IMR-90 (cell line): Measurements from ENCODE around the gene ITGB2. TPM values are rescaled to one million over a fixed set of nuclear protein-coding genes. Genes with fewer than 3 reads are reported as not detected.

ENCODE experiments used
- ATAC-seq: fragments of 200-7000 bp; cut with Tn5 transposase; 2 replicates; pipeline ENCODE4 v1.9.1; 2020; ENCODE audit warnings: low read depth, mild to moderate bottlenecking, moderate library complexity
- BruUV-seq: library from RNA; stranded (reverse); fragments of 400-500 nt; replicated peaks from 2 replicates; lab custom pipeline; 2021; lab: Mats Ljungman, UMichigan
- CTCF ChIA-PET: fragments of 300-600 bp; formaldehyde crosslinking; extraction: SDS; loops from one replicate; lab custom pipeline; 2021; ENCODE audit warnings: antibody characterized with exemption; lab: Yijun Ruan, JAX
- POLR2A ChIA-PET: fragments of 300-600 bp; sonication (Branson Sonifier 250); formaldehyde crosslinking; loops from one replicate; lab custom pipeline; 2022; ENCODE audit warnings: antibody characterized with exemption; ENCODE audit not compliant: unreplicated experiment; lab: Charles Lee
- DNase-seq: peaks from one replicate; pipeline ENCODE4 v3.0.0; 2013
- H2AFZ ChIP-seq: replicated peaks from 2 replicates; pipeline ENCODE3; 2013; ENCODE audit warnings: low read length, mild to moderate bottlenecking; ENCODE audit not compliant: poor library complexity
- H2AK5ac ChIP-seq: 2 replicates; pipeline ENCODE4 v1.6.1; 2013; ENCODE audit warnings: low read depth, low read length, inconsistent platforms
- H2AK9ac ChIP-seq: replicated peaks from 2 replicates; pipeline ENCODE3; 2013; ENCODE audit warnings: mild to moderate bottlenecking, low read depth, low read length, moderate library complexity; ENCODE audit not compliant: poor library complexity
- H2BK120ac ChIP-seq: 2 replicates; pipeline ENCODE4 v1.6.1; 2013; ENCODE audit warnings: low read depth, low read length, inconsistent platforms
- H2BK15ac ChIP-seq: 3 replicates; pipeline ENCODE4 v1.6.1; 2013; ENCODE audit warnings: low read depth, low read length, inconsistent platforms
- H2BK20ac ChIP-seq: 2 replicates; pipeline ENCODE4 v1.6.1; 2013; ENCODE audit warnings: low read depth, mild to moderate bottlenecking, inconsistent platforms, low read length, moderate library complexity
- H2BK5ac ChIP-seq: 2 replicates; pipeline ENCODE4 v1.6.1; 2013; ENCODE audit warnings: mild to moderate bottlenecking, low read depth, low read length, inconsistent platforms; ENCODE audit not compliant: poor library complexity, severe bottlenecking
- H3K14ac ChIP-seq: replicated peaks from 2 replicates; pipeline ENCODE4 v1.6.1; 2013; ENCODE audit warnings: low read depth, low read length, inconsistent platforms
- H3K18ac ChIP-seq: 2 replicates; pipeline ENCODE4 v1.6.1; 2013; ENCODE audit warnings: low read depth, low read length, control low read depth
- H3K23ac ChIP-seq: 2 replicates; pipeline ENCODE4 v1.6.1; 2013; ENCODE audit warnings: low read depth, low read length, inconsistent platforms
- H3K27ac ChIP-seq: 2 replicates; pipeline ENCODE4 v1.5.1; 2013; ENCODE audit warnings: mild to moderate bottlenecking, control low read depth, low read length; ENCODE audit not compliant: insufficient read depth
- H3K27me3 ChIP-seq: 2 replicates; pipeline ENCODE4 v1.6.1; 2013; ENCODE audit warnings: low read length; ENCODE audit not compliant: control insufficient read depth, insufficient read depth
- H3K36me3 ChIP-seq: 2 replicates; pipeline ENCODE4 v1.6.1; 2013; ENCODE audit warnings: low read length, mixed read lengths; ENCODE audit not compliant: control insufficient read depth, insufficient read depth
- H3K4ac ChIP-seq: 2 replicates; pipeline ENCODE4 v1.6.1; 2013; ENCODE audit warnings: low read depth, low read length, inconsistent platforms
- H3K4me1 ChIP-seq: 2 replicates; pipeline ENCODE4 v1.6.1; 2013; ENCODE audit warnings: low read length, mixed read lengths; ENCODE audit not compliant: control insufficient read depth, insufficient read depth
- H3K4me2 ChIP-seq: 2 replicates; pipeline ENCODE4 v1.6.1; 2013; ENCODE audit warnings: low read depth, mild to moderate bottlenecking, control low read depth, low read length, moderate library complexity
- H3K4me3 ChIP-seq: 2 replicates; pipeline ENCODE4 v1.5.1; 2013; ENCODE audit warnings: low read depth, mild to moderate bottlenecking, control low read depth, low read length, moderate library complexity; ENCODE audit not compliant: insufficient read depth
- H3K56ac ChIP-seq: 2 replicates; pipeline ENCODE4 v1.6.1; 2013; ENCODE audit warnings: low read length, inconsistent platforms; ENCODE audit not compliant: insufficient read depth; ENCODE audit errors: extremely low read depth
- H3K79me1 ChIP-seq, 2 experiments: 2 replicates each; pipeline ENCODE4 v1.6.1; 2013; ENCODE audit warnings: low read length in 2 of 2, inconsistent platforms in 1 of 2, low read depth in 1 of 2
- H3K9ac ChIP-seq: 2 replicates; pipeline ENCODE4 v1.6.1; 2013; ENCODE audit warnings: low read depth, low read length, control low read depth
- H3K9me1 ChIP-seq: 2 replicates; pipeline ENCODE4 v1.6.1; 2013; ENCODE audit warnings: low read length, inconsistent platforms; ENCODE audit not compliant: insufficient read depth
- H3K9me3 ChIP-seq: 2 replicates; pipeline ENCODE4 v1.6.1; 2013; ENCODE audit warnings: low read length; ENCODE audit not compliant: control insufficient read depth, insufficient read depth
- H4K20me1 ChIP-seq: 2 replicates; pipeline ENCODE4 v1.6.1; 2013; ENCODE audit warnings: low read length, inconsistent platforms; ENCODE audit not compliant: insufficient read depth
- H4K5ac ChIP-seq: 2 replicates; pipeline ENCODE4 v1.6.1; 2013; ENCODE audit warnings: mild to moderate bottlenecking, low read depth, low read length, control low read depth
- H4K8ac ChIP-seq, 2 experiments: 2 replicates each; pipeline ENCODE4 v1.6.1; 2013; ENCODE audit warnings: low read depth in 2 of 2, low read length in 2 of 2, control low read depth in 1 of 2, inconsistent platforms in 1 of 2
- H4K91ac ChIP-seq: 2 replicates; pipeline ENCODE4 v1.6.1; 2013; ENCODE audit warnings: low read depth, low read length, inconsistent platforms; ENCODE audit not compliant: insufficient read depth
- CHD1 ChIP-seq: IDR thresholded peaks from 2 replicates; pipeline ENCODE4 v1.6.1; 2012; ENCODE audit warnings: low read depth, low read length, improper control_type of control experiment
- CTCF ChIP-seq: conservative IDR thresholded peaks from 2 replicates; pipeline ENCODE4 v1.5.1; 2012; ENCODE audit warnings: mild to moderate bottlenecking, low read depth, low read length, improper control_type of control experiment
- ELK1 ChIP-seq: fragments of 150-350 bp; IDR thresholded peaks from 2 replicates; pipeline ENCODE4 v1.6.1; 2016; ENCODE audit warnings: low read depth, mild to moderate bottlenecking, low read length, moderate library complexity, borderline replicate concordance
- FOS ChIP-seq: fragments of 150-350 bp; IDR thresholded peaks from 2 replicates; pipeline ENCODE4 v1.6.1; 2016; ENCODE audit warnings: low read depth, low read length
- MAFK ChIP-seq: IDR thresholded peaks from 2 replicates; pipeline ENCODE4 v1.6.1; 2012; ENCODE audit warnings: low read depth, low read length, improper control_type of control experiment
- MAZ ChIP-seq: IDR thresholded peaks from 2 replicates; pipeline ENCODE4 v1.6.1; 2012; ENCODE audit warnings: low read depth, mild to moderate bottlenecking, low read length, improper control_type of control experiment, moderate library complexity, borderline replicate concordance
- MXI1 ChIP-seq: IDR thresholded peaks from 2 replicates; pipeline ENCODE4 v1.6.1; 2012; ENCODE audit warnings: low read depth, mild to moderate bottlenecking, low read length, moderate library complexity, borderline replicate concordance
- POLR2A ChIP-seq: IDR thresholded peaks from 2 replicates; pipeline ENCODE4 v1.6.1; 2012; ENCODE audit warnings: mild to moderate bottlenecking, low read depth, low read length
- RCOR1 ChIP-seq: IDR thresholded peaks from 2 replicates; pipeline ENCODE4 v1.6.1; 2012; ENCODE audit warnings: mild to moderate bottlenecking, low read length, improper control_type of control experiment; ENCODE audit not compliant: insufficient replicate concordance
- RFX5 ChIP-seq: IDR thresholded peaks from 2 replicates; pipeline ENCODE4 v1.8.0; 2012; ENCODE audit warnings: low read depth, mild to moderate bottlenecking, low read length, moderate library complexity
- SMC3 ChIP-seq: fragments of 150-350 bp; IDR thresholded peaks from 2 replicates; pipeline ENCODE4 v1.6.1; 2016; ENCODE audit warnings: low read depth, mild to moderate bottlenecking, antibody characterized with exemption, low read length, moderate library complexity
- USF2 ChIP-seq: fragments of 150-350 bp; IDR thresholded peaks from 2 replicates; pipeline ENCODE4 v1.6.1; 2017; ENCODE audit warnings: mild to moderate bottlenecking, antibody characterized with exemption, low read length, low read depth
- WGBS, 2 experiments: methylation state at CpG; one replicate each; pipeline versions ENCODE4 v1.1.5 to v1.1.7; 2013; ENCODE audit warnings: missing lambda C conversion rate in 2 of 2; ENCODE audit not compliant: insufficient read length in 1 of 2; ENCODE audit errors: extremely low coverage in 2 of 2; 5-methylcytosine and 5-hydroxymethylcytosine counted together
- dilution Hi-C: fragments of 300-500 bp; cut with HindIII; formaldehyde crosslinking; loops from one replicate; pipeline ENCODE4 v1.14.3; 2018; ENCODE audit warnings: low sequenced_read_pairs; ENCODE audit not compliant: unreplicated experiment
- in situ Hi-C: fragments of 300-500 bp; cut with MboI; formaldehyde crosslinking; loops from 3 replicates; pipeline ENCODE4 v1.14.3; 2019; ENCODE audit warnings: low sequenced_read_pairs, inconsistent platforms, mixed read lengths
- intact Hi-C: fragments of 100-400 bp; cut with micrococcal nuclease; formaldehyde crosslinking; loops from 2 replicates; pipeline ENCODE4 v1.10.0; 2022
- polyA plus RNA-seq, 3 experiments: library from polyadenylated mRNA; depleted of rRNA; stranded (reverse); fragments of >200 nt; gene quantifications; 2 replicates each; pipeline ENCODE4 v1.2.3, GENCODE V29; 2012; ENCODE audit warnings: low replicate concordance in 1 of 3
- total RNA-seq: library from RNA; depleted of rRNA; stranded (reverse); fragments of >200 nt; gene quantifications from 2 replicates; pipeline ENCODE4 v1.2.3, GENCODE V29; 2012

ITGB2 gene
- total and polyA plus RNA-seq, 2 of the 4 experiments (the other 2 are of a cell fraction), result 0.14 TPM; not detected in 1

GRCh38 chr21:44873356-44874239 lies 47.1 kb downstream of the ITGB2 start, which contains the start of gene PTTG1IP:
PTTG1IP (minus strand) TSS chr21:44873690; CDS start chr21:44873616, 74 bp downstream.
- Histone ChIP-seq H4K20me1 (peaks cover 44% of the 10 kb centered on the region), H3K4me2 (peak within 1 kb of the TSS; percentile 85), H3K14ac (peak within 1 kb of the TSS; percentile 73), H4K8ac (peak within 1 kb of the TSS; percentile 90 to 94), H3K9me3 (no peaks in the 10 kb centered on the region), H2BK5ac (peak within 1 kb of the TSS; percentile 76), H3K79me1 (peaks cover 5 to 44% of the 10 kb centered on the region in 2 experiments; a peak in 3 of 4 replicates), H3K9ac (peak within 1 kb of the TSS; percentile 91), H4K5ac (peak within 1 kb of the TSS; percentile 43), H3K56ac (peak within 1 kb of the TSS; percentile 62; the same call in 1 of the 2 replicates), H3K27me3 (no peaks in the 10 kb centered on the region), H3K4me3 (peak within 1 kb of the TSS; percentile 90), H2BK15ac (peak within 1 kb of the TSS; percentile 27; the same call in 1 of the 3 replicates), H4K91ac (peak within 1 kb of the TSS; percentile 36; the same call in 1 of the 2 replicates), H3K18ac (peak within 1 kb of the TSS; percentile 44; the same call in 1 of the 2 replicates), H3K27ac (peak within 1 kb of the TSS; percentile 85), H3K4ac (peak within 1 kb of the TSS; percentile 83), H2BK120ac (peak within 1 kb of the TSS; percentile 24; the same call in 1 of the 2 replicates), H2BK20ac (no peak within 1 kb of the TSS), H3K4me1 (peaks cover 17% of the 10 kb centered on the region), H2AK9ac (peak within 1 kb of the TSS; percentile 94), H3K23ac (peak within 1 kb of the TSS; percentile 88), H2AFZ (peak within 1 kb of the TSS; percentile 95), H2AK5ac (peak within 1 kb of the TSS; percentile 95), H3K36me3 (no peaks in the 10 kb centered on the region), H3K9me1 (peaks cover 16% of the 10 kb centered on the region)
- DNase-seq, result peak; percentile 94
- WGBS, 2 experiments, result 1% methylated on average over 78 of the region's 123 CpGs; no CpG with 5 or more reads in 1 of the 2 experiments
- intact Hi-C loops (loop anchor here (5.0 to 10.0 kb wide), 4 partner anchors 54 to 261 kb away; partner anchors contain the start of genes SUMO3 and UBE2G2), dilution Hi-C loops (no loop called here), in situ Hi-C loops (no loop called here)
- ChIA-PET CTCF (interaction anchor here (1.2 kb wide), 1 partner anchor 72 kb away, joined by 4 read pairs; no protein-coding TSS in a partner anchor), POLR2A (interaction anchor here (0.6 kb wide), 2 partner anchors 28 to 47 kb away, joined by 3 to 9 read pairs; no protein-coding TSS in a partner anchor)
- peak; percentile 81 for ATAC-seq
- no TSS peak for BruUV-seq
- no peak for TF ChIP-seq RFX5
- TF ChIP-seq ELK1, result no peak
- TF ChIP-seq MXI1, result peak; percentile 58
- peak; percentile 98 for TF ChIP-seq MAZ
- TF ChIP-seq CTCF, result no peak
- TF ChIP-seq FOS, result no peak
- no peak for TF ChIP-seq SMC3
- TF ChIP-seq CHD1, result no peak
- TF ChIP-seq MAFK, result no peak
- TF ChIP-seq USF2, result peak; percentile 19; the same call in 1 of the 2 replicates
- TF ChIP-seq POLR2A, result peak; percentile 83
- no peak for TF ChIP-seq RCOR1
